ENCODE measurements around the gene TSPAN7. TPM values are rescaled to one million over a fixed set of nuclear protein-coding genes. Genes with fewer than 3 reads are reported as not detected.
A peak's percentile ranks its signal among the peaks of the same experiment; 100 is the strongest.

Gene TSPAN7
- total RNA-seq, 1 donor from 2014 or later: 12.7 TPM

- Mint-ChIP-seq H3K4me3 (no peak overlapping the region), H3K9me3 (no peaks in the 10 kb centered on the region), H3K27me3 (ENCODE audit: insufficient read depth, low read depth) (no peaks in the 10 kb centered on the region), H3K36me3 (no peaks in the 10 kb centered on the region), H3K27ac (no peak overlapping the region), H3K4me1 (no peaks in the 10 kb centered on the region)
- Histone ChIP-seq H3K9ac (no peak overlapping the region), H3K79me2 (ENCODE audit: low read depth) (no peaks in the 10 kb centered on the region), H2AFZ (replicated peaks) (no peak overlapping the region), H3K27me3 (no peaks in the 10 kb centered on the region), H3K4me3 (no peak overlapping the region), H3K4me2 (no peak overlapping the region), H3K27ac (no peak overlapping the region), H3F3A (ENCODE audit: low read depth) (no peaks in the 10 kb centered on the region), H4K20me1 (ENCODE audit: low read depth) (no peaks in the 10 kb centered on the region), H3K9me3 (ENCODE audit: low read depth) (peaks cover 3% of the 10 kb centered on the region), H3K36me3 (no peaks in the 10 kb centered on the region), H3K4me1 (no peaks in the 10 kb centered on the region)
- peak; percentile 57 for TF ChIP-seq CTCF (IDR thresholded peaks at IDR 0.05)
- no peak for TF ChIP-seq EZH2phosphoT487 (IDR thresholded peaks at IDR 0.05)
- DNase-seq (ENCODE audit: low spot score): peak; percentile 31
Measured at GRCh38 chrX:38654302-38654701, 93.0 kb downstream of the TSPAN7 start.

- no peak overlapping the region for H3K4me3 Mint-ChIP-seq
- Histone ChIP-seq H3K79me2 (ENCODE audit: low read depth) (no peaks in the 10 kb centered on the region), H3K9me3 (ENCODE audit: low read depth) (peaks cover 3% of the 10 kb centered on the region), H3K4me3 (no peak overlapping the region), H3K27ac (no peak overlapping the region), H3K27me3 (no peaks in the 10 kb centered on the region), H3F3A (ENCODE audit: low read depth) (no peaks in the 10 kb centered on the region), H2AFZ (replicated peaks) (no peak overlapping the region), H3K36me3 (no peaks in the 10 kb centered on the region), H4K20me1 (ENCODE audit: low read depth) (no peaks in the 10 kb centered on the region), H3K4me1 (no peaks in the 10 kb centered on the region), H3K9ac (no peak overlapping the region), H3K4me2 (no peak overlapping the region)
- no peaks in the 10 kb centered on the region for H3K27me3 Mint-ChIP-seq (ENCODE audit: insufficient read depth, low read depth)
- no peaks in the 10 kb centered on the region for H3K4me1 Mint-ChIP-seq
- TF ChIP-seq CTCF (IDR thresholded peaks at IDR 0.05) (no peak), EZH2 (IDR thresholded peaks at IDR 0.05) (no peak), EZH2phosphoT487 (IDR thresholded peaks at IDR 0.05) (no peak)
- no peaks in the 10 kb centered on the region for H3K9me3 Mint-ChIP-seq
- no peak overlapping the region for H3K27ac Mint-ChIP-seq
- H3K36me3 Mint-ChIP-seq: no peaks in the 10 kb centered on the region
- no peak for DNase-seq (ENCODE audit: low spot score)
Measured at GRCh38 chrX:38656350-38656915, 95.1 kb downstream of the TSPAN7 start.

- no peaks in the 10 kb centered on the region for H3K36me3 Mint-ChIP-seq
- no peak overlapping the region for H2AFZ ChIP-seq (replicated peaks)
- H3K4me1 ChIP-seq: no peaks in the 10 kb centered on the region
- H3K36me3 ChIP-seq: no peaks in the 10 kb centered on the region
- H3K27ac ChIP-seq: no peak overlapping the region
- H3K9me3 Mint-ChIP-seq: no peaks in the 10 kb centered on the region
- H3K27me3 Mint-ChIP-seq (ENCODE audit: insufficient read depth, low read depth): no peaks in the 10 kb centered on the region
- no peak overlapping the region for H3K4me3 ChIP-seq
- no peaks in the 10 kb centered on the region for H4K20me1 ChIP-seq (ENCODE audit: low read depth)
- H3F3A ChIP-seq (ENCODE audit: low read depth): no peaks in the 10 kb centered on the region
- H3K4me2 ChIP-seq: no peak overlapping the region
- H3K27ac Mint-ChIP-seq: no peak overlapping the region
- no peaks in the 10 kb centered on the region for H3K4me1 Mint-ChIP-seq
- no peak for DNase-seq (ENCODE audit: low spot score)
- no peaks in the 10 kb centered on the region for H3K79me2 ChIP-seq (ENCODE audit: low read depth)
- H3K9me3 ChIP-seq (ENCODE audit: low read depth): peaks cover 3% of the 10 kb centered on the region
- no peak for TF ChIP-seq EZH2 (IDR thresholded peaks at IDR 0.05)
- no peak for TF ChIP-seq CTCF (IDR thresholded peaks at IDR 0.05)
- TF ChIP-seq EZH2phosphoT487 (IDR thresholded peaks at IDR 0.05): no peak
- no peaks in the 10 kb centered on the region for H3K27me3 ChIP-seq
- H3K4me3 Mint-ChIP-seq: no peak overlapping the region
- no peak overlapping the region for H3K9ac ChIP-seq
Measured at GRCh38 chrX:38657562-38657961, 96.2 kb downstream of the TSPAN7 start.
